NCI-H2081 treated with DMSO at 0.1 percent for 48 hours (cell line): ENCODE data around the gene DCK.
"Not testable (repeated sequence)": the region's sequence is repeated elsewhere in the genome, so short reads cannot be mapped to it uniquely, and the experiment has no call there.

Experiments used
- DNase-seq: peaks from one replicate; lab custom pipeline; 2025; lab: John Stamatoyannopoulos, UW

DCK gene

GRCh38 chr4:71001363-71001762 lies 7.9 kb downstream of the DCK start:
- DNase-seq, result not testable (repeated sequence)

- no peak for DNase-seq
Measured at GRCh38 chr4:71004281-71004851, 10.9 kb downstream of the DCK start.

GRCh38 chr4:71005025-71005424 lies 11.6 kb downstream of the DCK start:
- DNase-seq, result not testable (repeated sequence)

- no peak for DNase-seq
Measured at GRCh38 chr4:71006203-71006907, 12.9 kb downstream of the DCK start.

GRCh38 chr4:71008196-71008595 lies 14.7 kb downstream of the DCK start:
- no peak for DNase-seq

GRCh38 chr4:71009086-71009485 lies 15.6 kb downstream of the DCK start:
- no peak for DNase-seq

- DNase-seq, result no peak
Measured at GRCh38 chr4:71009890-71010588, 16.6 kb downstream of the DCK start.

GRCh38 chr4:71011451-71011850 lies 18.0 kb downstream of the DCK start:
- DNase-seq, result no peak

GRCh38 chr4:71017391-71017790 lies 23.9 kb downstream of the DCK start:
- not testable (repeated sequence) for DNase-seq

GRCh38 chr4:71020611-71021010 lies 27.2 kb downstream of the DCK start:
- no peak for DNase-seq

GRCh38 chr4:71025654-71026053 lies 32.2 kb downstream of the DCK start:
- DNase-seq, result no peak

- no peak for DNase-seq
Measured at GRCh38 chr4:71026086-71026485, 32.6 kb downstream of the DCK start.

- DNase-seq, result no peak
Measured at GRCh38 chr4:71027611-71028010, 34.2 kb downstream of the DCK start.

- no peak for DNase-seq
Measured at GRCh38 chr4:71029504-71029903, 36.1 kb downstream of the DCK start.

GRCh38 chr4:71032106-71032505 lies 38.7 kb downstream of the DCK start:
- DNase-seq, result not testable (repeated sequence)

GRCh38 chr4:71045256-71045655 lies 51.8 kb downstream of the DCK start:
- DNase-seq, result no peak

GRCh38 chr4:71049395-71049794 lies 55.9 kb downstream of the DCK start:
- DNase-seq, result no peak

GRCh38 chr4:71050809-71051208 lies 57.4 kb downstream of the DCK start:
- DNase-seq, result no peak

- no peak for DNase-seq
Measured at GRCh38 chr4:71052034-71052433, 58.6 kb downstream of the DCK start.

GRCh38 chr4:71052716-71053115 lies 59.3 kb downstream of the DCK start:
- no peak for DNase-seq

GRCh38 chr4:71053613-71054012 lies 60.2 kb downstream of the DCK start:
- DNase-seq, result not testable (repeated sequence)

GRCh38 chr4:71059573-71059972 lies 66.1 kb downstream of the DCK start:
- not testable (repeated sequence) for DNase-seq

- no peak for DNase-seq
Measured at GRCh38 chr4:71062436-71062835, 69.0 kb downstream of the DCK start.
